ENCODE measurements around the gene NUMA1.

Gene NUMA1

GRCh38 chr11:72116019-72116755, 35.8 kb upstream of the NUMA1 start:
- no peak for TF ChIP-seq CTCF (IDR thresholded peaks at IDR 0.05)
- no peak overlapping the region for H3K4me2 ChIP-seq (ENCODE audit: low read length)
- H3K4me3 ChIP-seq (ENCODE audit: low read depth, low read length), result no peak overlapping the region
- no peak overlapping the region for H3K27ac ChIP-seq
- H3K9me3 ChIP-seq (ENCODE audit: control insufficient read depth, low read length), result no peaks in the 10 kb centered on the region
- no peaks in the 10 kb centered on the region for H3K79me2 ChIP-seq
- no peak overlapping the region for H3K9ac ChIP-seq
- H3K27me3 ChIP-seq (ENCODE audit: control insufficient read depth, insufficient read depth, low read length), result no peaks in the 10 kb centered on the region
- no peak overlapping the region for H2AFZ ChIP-seq
- peaks cover 10% of the 10 kb centered on the region for H3K4me1 ChIP-seq
- H3K36me3 ChIP-seq (ENCODE audit: control insufficient read depth, insufficient read depth, low read length), result no peaks in the 10 kb centered on the region

- Histone ChIP-seq H3K9me3 (ENCODE audit: control insufficient read depth, low read length) (no peaks in the 10 kb centered on the region), H3K4me2 (ENCODE audit: low read length) (no peak overlapping the region), H3K36me3 (ENCODE audit: control insufficient read depth, insufficient read depth, low read length) (no peaks in the 10 kb centered on the region), H2AFZ (no peak overlapping the region), H3K27ac (no peak overlapping the region), H3K4me1 (peaks cover 11% of the 10 kb centered on the region), H3K9ac (no peak overlapping the region), H3K79me2 (no peaks in the 10 kb centered on the region), H3K27me3 (ENCODE audit: control insufficient read depth, insufficient read depth, low read length) (no peaks in the 10 kb centered on the region), H3K4me3 (ENCODE audit: low read depth, low read length) (no peak overlapping the region)
- TF ChIP-seq CTCF (IDR thresholded peaks at IDR 0.05), result no peak
These were observed 34.2 kb upstream of the NUMA1 start for GRCh38 chr11:72114570-72114969.

- peak overlapping the region; percentile 85 for H2AFZ ChIP-seq
- no peaks in the 10 kb centered on the region for H3K79me2 ChIP-seq
- H3K27me3 ChIP-seq (ENCODE audit: control insufficient read depth, insufficient read depth, low read length), result no peaks in the 10 kb centered on the region
- peak overlapping the region; percentile 93 for H3K4me2 ChIP-seq (ENCODE audit: low read length)
- no peak overlapping the region for H3K9ac ChIP-seq
- H3K4me1 ChIP-seq, result peaks cover 11% of the 10 kb centered on the region
- no peak for TF ChIP-seq CTCF (IDR thresholded peaks at IDR 0.05)
- no peaks in the 10 kb centered on the region for H3K36me3 ChIP-seq (ENCODE audit: control insufficient read depth, insufficient read depth, low read length)
- no peaks in the 10 kb centered on the region for H3K9me3 ChIP-seq (ENCODE audit: control insufficient read depth, low read length)
- H3K27ac ChIP-seq, result peak overlapping the region; percentile 99
- peak overlapping the region; percentile 92 for H3K4me3 ChIP-seq (ENCODE audit: low read depth, low read length)
These were observed 32.9 kb upstream of the NUMA1 start for GRCh38 chr11:72112978-72113808.

- H3K4me1 ChIP-seq, result peaks cover 11% of the 10 kb centered on the region
- no peaks in the 10 kb centered on the region for H3K36me3 ChIP-seq (ENCODE audit: control insufficient read depth, insufficient read depth, low read length)
- no peaks in the 10 kb centered on the region for H3K79me2 ChIP-seq
- H3K4me2 ChIP-seq (ENCODE audit: low read length), result peak within 1 kb of the TSS; percentile 95
- peak within 1 kb of the TSS; percentile 37 for H3K9ac ChIP-seq
- H3K9me3 ChIP-seq (ENCODE audit: control insufficient read depth, low read length), result no peaks in the 10 kb centered on the region
- peak within 1 kb of the TSS; percentile 92 for H3K4me3 ChIP-seq (ENCODE audit: low read depth, low read length)
- H3K27ac ChIP-seq, result peak within 1 kb of the TSS; percentile 99
- no peaks in the 10 kb centered on the region for H3K27me3 ChIP-seq (ENCODE audit: control insufficient read depth, insufficient read depth, low read length)
- no peak for TF ChIP-seq CTCF (IDR thresholded peaks at IDR 0.05)
- peak within 1 kb of the TSS; percentile 85 for H2AFZ ChIP-seq
These were observed 32.0 kb upstream of the NUMA1 start, which contains the start of gene ANAPC15 for GRCh38 chr11:72112143-72112977. Gene ANAPC15, minus strand, starts transcription at chr11:72112695. Its CDS starts 1,419 bp downstream, at chr11:72111276.

Data from parathyroid adenoma (tissue), 2 donors.